Measurements from ENCODE around the gene SGF29.
"Not testable (repeated sequence)": the region's sequence is repeated elsewhere in the genome, so short reads cannot be mapped to it uniquely, and the experiment has no call there.

SGF29 gene

GRCh38 chr16:28553776-28554633, at the start of gene SGF29:
Gene SGF29, plus strand, starts transcription at chr16:28553920. Its CDS starts 27,150 bp downstream, at chr16:28581070.
- peak; percentile 72 for DNase-seq

GRCh38 chr16:28504707-28505404, 48.9 kb upstream of the SGF29 start:
- no peak for DNase-seq

- DNase-seq, result no peak
Measured at GRCh38 chr16:28505489-28506137, 48.1 kb upstream of the SGF29 start.

GRCh38 chr16:28511031-28511430, 42.7 kb upstream of the SGF29 start:
- no peak for DNase-seq

- DNase-seq, result no peak
Measured at GRCh38 chr16:28511801-28512789, 41.6 kb upstream of the SGF29 start.

- DNase-seq, result no peak
Measured at GRCh38 chr16:28513484-28514181, 40.1 kb upstream of the SGF29 start.

- DNase-seq, result no peak
Measured at GRCh38 chr16:28514246-28514645, 39.5 kb upstream of the SGF29 start.

GRCh38 chr16:28520672-28521071, 33.0 kb upstream of the SGF29 start:
- DNase-seq, result no peak

GRCh38 chr16:28521436-28521835, 32.3 kb upstream of the SGF29 start:
- no peak for DNase-seq

- DNase-seq, result no peak
Measured at GRCh38 chr16:28522792-28523191, 30.9 kb upstream of the SGF29 start.

- no peak for DNase-seq
Measured at GRCh38 chr16:28524681-28525171, 29.0 kb upstream of the SGF29 start.

- DNase-seq, result no peak
Measured at GRCh38 chr16:28526201-28527099, 27.3 kb upstream of the SGF29 start.

GRCh38 chr16:28527100-28527785, 26.5 kb upstream of the SGF29 start:
- DNase-seq, result not testable (repeated sequence)

- no peak for DNase-seq
Measured at GRCh38 chr16:28527985-28528384, 25.7 kb upstream of the SGF29 start.

GRCh38 chr16:28528463-28528867, 25.3 kb upstream of the SGF29 start:
- no peak for DNase-seq

- DNase-seq, result no peak
Measured at GRCh38 chr16:28529124-28529523, 24.6 kb upstream of the SGF29 start.

GRCh38 chr16:28531777-28532744, 21.7 kb upstream of the SGF29 start:
- no peak for DNase-seq

- no peak for DNase-seq
Measured at GRCh38 chr16:28532940-28533647, 20.6 kb upstream of the SGF29 start.
